SK-N-SH (cell line): ENCODE data around the gene DOCK10. TPM values are rescaled to one million over a fixed set of nuclear protein-coding genes. Genes with fewer than 3 reads are reported as not detected.

Experiments
- CTCF ChIA-PET: fragments of 300-600, 350-600 bp; formaldehyde crosslinking; extraction: SDS; loops from one replicate; lab custom pipeline; 2021; lab: Yijun Ruan, JAX
- POLR2A ChIA-PET: fragments of 350-600 bp; sonication (Branson Sonifier 250); formaldehyde crosslinking; extraction: SDS; loops from one replicate; lab custom pipeline; 2020; ENCODE audit warnings: antibody characterized with exemption, inconsistent platforms; lab: Yijun Ruan, JAX
- DNase-seq: peaks from one replicate; pipeline ENCODE4 v3.0.0; 2012
- H2AFZ ChIP-seq: fragments of 200-600 bp; sonication (generic); 2 replicates; pipeline ENCODE4 v1.8.1; 2016; ENCODE audit warnings: antibody characterized with exemption, mild to moderate bottlenecking, low read depth
- H3F3A ChIP-seq: fragments of 200-600 bp; sonication (generic); replicated peaks from 2 replicates; pipeline ENCODE3; 2016; ENCODE audit warnings: antibody characterized with exemption, mild to moderate bottlenecking; ENCODE audit not compliant: insufficient read depth
- H3K27ac ChIP-seq, 2 experiments: fragments of 200-500 bp in 1 of 2; fragments of 200-600 bp in 1 of 2; sonication (Bioruptor generic) in 1 of 2; sonication (generic), shearing (Covaris generic) in 1 of 2; 2 replicates each; pipeline versions ENCODE4 v1.5.1 to v1.6.1; 2014 to 2016; ENCODE audit warnings: low read depth in 2 of 2, inconsistent platforms in 1 of 2, low read length in 1 of 2, mild to moderate bottlenecking in 1 of 2, mixed read lengths in 1 of 2
- H3K27me3 ChIP-seq: fragments of 200-600 bp; sonication (generic), shearing (Covaris generic); 2 replicates; pipeline ENCODE4 v1.6.1; 2016; ENCODE audit warnings: mixed run types; ENCODE audit not compliant: insufficient read depth
- H3K36me3 ChIP-seq, 2 experiments: fragments of 200-500 bp in 1 of 2; fragments of 200-600 bp in 1 of 2; sonication (Bioruptor generic) in 1 of 2; sonication (generic) in 1 of 2; replicated peaks in 1 of 2; 2 replicates each; pipeline versions ENCODE3 to v1.5.1; 2014 to 2016; ENCODE audit warnings: low read length in 1 of 2, mild to moderate bottlenecking in 1 of 2; ENCODE audit not compliant: insufficient read depth in 2 of 2, control insufficient read depth in 1 of 2
- H3K4me1 ChIP-seq, 2 experiments: fragments of 200-500 bp in 1 of 2; fragments of 200-600 bp in 1 of 2; sonication (Bioruptor generic) in 1 of 2; sonication (generic), shearing (Covaris generic) in 1 of 2; 2 replicates each; pipeline versions ENCODE4 v1.5.1 to v1.6.1; 2014 to 2016; ENCODE audit warnings: low read depth in 1 of 2, low read length in 1 of 2, mixed run types in 1 of 2; ENCODE audit not compliant: insufficient read depth in 2 of 2, control insufficient read depth in 1 of 2
- H3K4me2 ChIP-seq: fragments of 200-600 bp; sonication (generic), shearing (Covaris generic); 2 replicates; pipeline ENCODE4 v1.6.1; 2017; ENCODE audit warnings: mixed run types
- H3K4me3 ChIP-seq, 2 experiments: fragments of 200-500 bp in 1 of 2; fragments of 200-600 bp in 1 of 2; sonication (Bioruptor generic) in 1 of 2; sonication (generic), shearing (Covaris generic) in 1 of 2; 2 replicates each; pipeline versions ENCODE4 v1.5.1 to v1.8.1; 2014 to 2016; ENCODE audit warnings: low read depth in 2 of 2, inconsistent platforms in 1 of 2, low read length in 1 of 2, mild to moderate bottlenecking in 1 of 2, mixed read lengths in 1 of 2, moderate library complexity in 1 of 2
- H3K79me2 ChIP-seq: fragments of 200-600 bp; sonication (generic); 2 replicates; pipeline ENCODE4 v1.8.1; 2017; ENCODE audit warnings: mild to moderate bottlenecking; ENCODE audit not compliant: insufficient read depth
- H3K9ac ChIP-seq: fragments of 200-600 bp; sonication (generic); 2 replicates; pipeline ENCODE4 v1.6.1; 2017; ENCODE audit warnings: mixed run types
- H3K9me2 ChIP-seq: fragments of 200-600 bp; sonication (generic); 2 replicates; pipeline ENCODE4 v1.6.1; 2017; ENCODE audit warnings: mixed run types
- H3K9me3 ChIP-seq: fragments of 200-600 bp; sonication (generic); 2 replicates; pipeline ENCODE4 v1.6.1; 2017; ENCODE audit warnings: mixed run types, mild to moderate bottlenecking, moderate library complexity
- H4K20me1 ChIP-seq: fragments of 200-600 bp; sonication (generic); 2 replicates; pipeline ENCODE4 v1.6.1; 2017; ENCODE audit warnings: mild to moderate bottlenecking, mixed run types; ENCODE audit not compliant: insufficient read depth
- EP300 ChIP-seq, 2 experiments: IDR thresholded peaks; 2 replicates each; pipeline versions ENCODE4 v1.4.0 to v1.6.1; 2012; ENCODE audit warnings: borderline replicate concordance in 1 of 2, low read depth in 1 of 2, low read length in 1 of 2
- FOXJ3 ChIP-seq: sonication (generic); formaldehyde crosslinking; IDR thresholded peaks from 2 replicates; pipeline ENCODE4 v1.5.1; 2020; ENCODE audit warnings: mild to moderate bottlenecking, missing genetic modification reagents
- GATA2 ChIP-seq: sonication (generic); formaldehyde crosslinking; IDR thresholded peaks from 2 replicates; pipeline ENCODE4 v1.5.0; 2020; ENCODE audit warnings: mild to moderate bottlenecking, missing genetic modification reagents
- JUND ChIP-seq: IDR thresholded peaks from 2 replicates; pipeline ENCODE4 v1.4.0; 2012
- MEF2A ChIP-seq: IDR thresholded peaks from 2 replicates; pipeline ENCODE4 v1.4.0; 2012; ENCODE audit warnings: low read depth, borderline replicate concordance
- MXI1 ChIP-seq: IDR thresholded peaks from 2 replicates; pipeline ENCODE4 v1.6.1; 2012; ENCODE audit warnings: mild to moderate bottlenecking, low read depth, low read length, improper control_type of control experiment
- NRF1 ChIP-seq: IDR thresholded peaks from 2 replicates; pipeline ENCODE4 v1.6.1; 2012; ENCODE audit warnings: low read depth, mild to moderate bottlenecking, low read length
- POLR2AphosphoS5 ChIP-seq: IDR thresholded peaks from 2 replicates; pipeline ENCODE4 v1.6.1; 2012; ENCODE audit warnings: low read depth, low read length
- RCOR1 ChIP-seq: fragments of 150-350 bp; IDR thresholded peaks from 2 replicates; pipeline ENCODE4 v1.6.1; 2017; ENCODE audit warnings: antibody characterized with exemption, low read length
- RFX5 ChIP-seq: IDR thresholded peaks from 2 replicates; pipeline ENCODE4 v1.6.1; 2012; ENCODE audit warnings: mild to moderate bottlenecking, improper control_type of control experiment, low read length
- SIN3A ChIP-seq: IDR thresholded peaks from 2 replicates; pipeline ENCODE4 v1.6.1; 2012; ENCODE audit warnings: low read depth, mild to moderate bottlenecking, low read length, moderate library complexity, borderline replicate concordance
- SMC3 ChIP-seq: IDR thresholded peaks from 2 replicates; pipeline ENCODE4 v1.6.1; 2012; ENCODE audit warnings: low read depth, low read length, improper control_type of control experiment
- TEAD4 ChIP-seq: IDR thresholded peaks from 2 replicates; pipeline ENCODE4 v1.4.0; 2012; ENCODE audit warnings: mild to moderate bottlenecking, borderline replicate concordance; ENCODE audit not compliant: insufficient read depth
- ZBTB33 ChIP-seq: IDR thresholded peaks from 2 replicates; pipeline ENCODE4 v1.4.0; 2012; ENCODE audit warnings: low read depth, borderline replicate concordance
- WGBS: methylation state at CpG from one replicate; pipeline ENCODE4 v1.1.6; 2017; ENCODE audit warnings: low lambda C conversion rate; 5-methylcytosine and 5-hydroxymethylcytosine counted together
- polyA plus RNA-seq, 3 experiments: library from polyadenylated mRNA; depleted of rRNA; stranded (reverse); fragments of >200 nt; gene quantifications; 2 replicates each; pipeline ENCODE4 v1.2.3, GENCODE V29; 2012
- TF ChIP-seq, protein P1 (sequence below): fragments of 200-600 bp; sonication (generic); IDR thresholded peaks from 2 replicates; pipeline ENCODE4 v1.6.1; 2017; ENCODE audit warnings: antibody characterized with exemption, mild to moderate bottlenecking, moderate library complexity
- TF ChIP-seq, protein P2 (sequence below): IDR thresholded peaks from 2 replicates; pipeline ENCODE4 v1.4.0; 2012; ENCODE audit warnings: low read depth, borderline replicate concordance
- TF ChIP-seq, protein P3 (sequence below): fragments of 150-350 bp; IDR thresholded peaks from 2 replicates; pipeline ENCODE4 v1.6.1; 2016; ENCODE audit warnings: mild to moderate bottlenecking, low read depth, low read length
- TF ChIP-seq, protein P4 (sequence below): IDR thresholded peaks from 2 replicates; pipeline ENCODE4 v1.6.1; 2012; ENCODE audit warnings: mild to moderate bottlenecking, low read depth, low read length, moderate library complexity

DOCK10 gene
- polyA plus RNA-seq, 1 of the 3 experiments (the other 2 are of a cell fraction): 24.1 TPM

GRCh38 chr2:225074919-225075681 is 32.8 kb upstream of the DOCK10 start (continued):
- TF ChIP-seq EP300 (IDR thresholded peaks at IDR 0.05; ENCODE audit: borderline replicate concordance in 1 of 2, low read depth in 1 of 2, low read length in 1 of 2): no peak
- TF ChIP-seq NRF1: no peak
- TF ChIP-seq, protein P1, sequence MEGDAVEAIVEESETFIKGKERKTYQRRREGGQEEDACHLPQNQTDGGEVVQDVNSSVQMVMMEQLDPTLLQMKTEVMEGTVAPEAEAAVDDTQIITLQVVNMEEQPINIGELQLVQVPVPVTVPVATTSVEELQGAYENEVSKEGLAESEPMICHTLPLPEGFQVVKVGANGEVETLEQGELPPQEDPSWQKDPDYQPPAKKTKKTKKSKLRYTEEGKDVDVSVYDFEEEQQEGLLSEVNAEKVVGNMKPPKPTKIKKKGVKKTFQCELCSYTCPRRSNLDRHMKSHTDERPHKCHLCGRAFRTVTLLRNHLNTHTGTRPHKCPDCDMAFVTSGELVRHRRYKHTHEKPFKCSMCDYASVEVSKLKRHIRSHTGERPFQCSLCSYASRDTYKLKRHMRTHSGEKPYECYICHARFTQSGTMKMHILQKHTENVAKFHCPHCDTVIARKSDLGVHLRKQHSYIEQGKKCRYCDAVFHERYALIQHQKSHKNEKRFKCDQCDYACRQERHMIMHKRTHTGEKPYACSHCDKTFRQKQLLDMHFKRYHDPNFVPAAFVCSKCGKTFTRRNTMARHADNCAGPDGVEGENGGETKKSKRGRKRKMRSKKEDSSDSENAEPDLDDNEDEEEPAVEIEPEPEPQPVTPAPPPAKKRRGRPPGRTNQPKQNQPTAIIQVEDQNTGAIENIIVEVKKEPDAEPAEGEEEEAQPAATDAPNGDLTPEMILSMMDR: no peak
- no peak for TF ChIP-seq MXI1

GRCh38 chr2:225074366-225074765 is 32.1 kb upstream of the DOCK10 start:
- Histone ChIP-seq H3F3A (peaks cover 7% of the 10 kb centered on the region), H3K27ac (no peak overlapping the region), H3K9ac (no peak overlapping the region), H2AFZ (no peak overlapping the region), H3K79me2 (no peaks in the 10 kb centered on the region), H3K4me2 (no peak overlapping the region), H3K9me3 (no peaks in the 10 kb centered on the region), H3K9me2 (no peaks in the 10 kb centered on the region), H3K4me3 (no peak overlapping the region), H3K4me1 (peaks cover 6 to 11% of the 10 kb centered on the region in 2 experiments; a peak in 2 of 4 replicates), H4K20me1 (no peaks in the 10 kb centered on the region), H3K27me3 (no peaks in the 10 kb centered on the region), H3K36me3 (no peaks in the 10 kb centered on the region)
- DNase-seq: no peak
- 79% methylated on average over 5 of the region's 5 CpGs for WGBS
- POLR2A ChIA-PET: no interaction called here
- CTCF ChIA-PET: no interaction called here
- TF ChIP-seq GATA2 (CRISPR knock-in tag) (no peak), RCOR1 (no peak), MEF2A (no peak), ZBTB33 (no peak), POLR2AphosphoS5 (no peak), FOXJ3 (CRISPR knock-in tag) (no peak), NRF1 (no peak), SIN3A (no peak), JUND (no peak), RFX5 (no peak), TEAD4 (no peak), SMC3 (no peak)
- TF ChIP-seq, protein P2, sequence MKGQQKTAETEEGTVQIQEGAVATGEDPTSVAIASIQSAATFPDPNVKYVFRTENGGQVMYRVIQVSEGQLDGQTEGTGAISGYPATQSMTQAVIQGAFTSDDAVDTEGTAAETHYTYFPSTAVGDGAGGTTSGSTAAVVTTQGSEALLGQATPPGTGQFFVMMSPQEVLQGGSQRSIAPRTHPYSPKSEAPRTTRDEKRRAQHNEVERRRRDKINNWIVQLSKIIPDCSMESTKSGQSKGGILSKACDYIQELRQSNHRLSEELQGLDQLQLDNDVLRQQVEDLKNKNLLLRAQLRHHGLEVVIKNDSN: no peak
- TF ChIP-seq, protein P3, sequence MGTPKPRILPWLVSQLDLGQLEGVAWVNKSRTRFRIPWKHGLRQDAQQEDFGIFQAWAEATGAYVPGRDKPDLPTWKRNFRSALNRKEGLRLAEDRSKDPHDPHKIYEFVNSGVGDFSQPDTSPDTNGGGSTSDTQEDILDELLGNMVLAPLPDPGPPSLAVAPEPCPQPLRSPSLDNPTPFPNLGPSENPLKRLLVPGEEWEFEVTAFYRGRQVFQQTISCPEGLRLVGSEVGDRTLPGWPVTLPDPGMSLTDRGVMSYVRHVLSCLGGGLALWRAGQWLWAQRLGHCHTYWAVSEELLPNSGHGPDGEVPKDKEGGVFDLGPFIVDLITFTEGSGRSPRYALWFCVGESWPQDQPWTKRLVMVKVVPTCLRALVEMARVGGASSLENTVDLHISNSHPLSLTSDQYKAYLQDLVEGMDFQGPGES: no peak
- TF ChIP-seq, protein P4, sequence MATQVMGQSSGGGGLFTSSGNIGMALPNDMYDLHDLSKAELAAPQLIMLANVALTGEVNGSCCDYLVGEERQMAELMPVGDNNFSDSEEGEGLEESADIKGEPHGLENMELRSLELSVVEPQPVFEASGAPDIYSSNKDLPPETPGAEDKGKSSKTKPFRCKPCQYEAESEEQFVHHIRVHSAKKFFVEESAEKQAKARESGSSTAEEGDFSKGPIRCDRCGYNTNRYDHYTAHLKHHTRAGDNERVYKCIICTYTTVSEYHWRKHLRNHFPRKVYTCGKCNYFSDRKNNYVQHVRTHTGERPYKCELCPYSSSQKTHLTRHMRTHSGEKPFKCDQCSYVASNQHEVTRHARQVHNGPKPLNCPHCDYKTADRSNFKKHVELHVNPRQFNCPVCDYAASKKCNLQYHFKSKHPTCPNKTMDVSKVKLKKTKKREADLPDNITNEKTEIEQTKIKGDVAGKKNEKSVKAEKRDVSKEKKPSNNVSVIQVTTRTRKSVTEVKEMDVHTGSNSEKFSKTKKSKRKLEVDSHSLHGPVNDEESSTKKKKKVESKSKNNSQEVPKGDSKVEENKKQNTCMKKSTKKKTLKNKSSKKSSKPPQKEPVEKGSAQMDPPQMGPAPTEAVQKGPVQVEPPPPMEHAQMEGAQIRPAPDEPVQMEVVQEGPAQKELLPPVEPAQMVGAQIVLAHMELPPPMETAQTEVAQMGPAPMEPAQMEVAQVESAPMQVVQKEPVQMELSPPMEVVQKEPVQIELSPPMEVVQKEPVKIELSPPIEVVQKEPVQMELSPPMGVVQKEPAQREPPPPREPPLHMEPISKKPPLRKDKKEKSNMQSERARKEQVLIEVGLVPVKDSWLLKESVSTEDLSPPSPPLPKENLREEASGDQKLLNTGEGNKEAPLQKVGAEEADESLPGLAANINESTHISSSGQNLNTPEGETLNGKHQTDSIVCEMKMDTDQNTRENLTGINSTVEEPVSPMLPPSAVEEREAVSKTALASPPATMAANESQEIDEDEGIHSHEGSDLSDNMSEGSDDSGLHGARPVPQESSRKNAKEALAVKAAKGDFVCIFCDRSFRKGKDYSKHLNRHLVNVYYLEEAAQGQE: no peak
- TF ChIP-seq, protein P1: no peak
